G401.6 (cell line): Measurements from ENCODE around the gene DENND10.
"Not testable (repeated sequence)": the region's sequence is repeated elsewhere in the genome, so short reads cannot be mapped to it uniquely, and the experiment has no call there.

Source experiments
- FAIRE-seq: peaks from 2 replicates; lab custom pipeline; 2012; peaks lifted over from hg19 to GRCh38; lab: Jason Lieb, UNC

Gene DENND10

GRCh38 chr10:119133949-119134348 is 30.0 kb downstream of the DENND10 start:
- FAIRE-seq, result no peak

DNA sequence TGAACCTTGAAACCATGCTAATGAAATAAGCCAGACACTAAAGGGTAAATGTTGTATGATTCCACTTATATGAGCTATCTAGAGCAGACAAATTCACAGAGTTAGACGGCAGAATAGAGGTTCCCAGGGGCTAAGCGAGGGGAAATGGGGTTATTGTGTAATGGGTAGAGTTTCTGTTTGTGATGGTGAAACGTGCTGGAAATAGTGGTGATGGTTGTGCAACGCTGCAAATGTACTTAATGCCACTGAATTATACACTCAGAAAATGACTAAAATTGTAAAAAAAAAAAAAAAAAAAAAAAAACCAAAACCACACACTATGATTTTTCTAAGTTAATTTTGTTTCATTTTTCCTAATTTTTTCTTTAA is 31.6 kb downstream of the DENND10 start:
- no peak for FAIRE-seq

GRCh38 chr10:119136084-119136483 is 32.2 kb downstream of the DENND10 start:
- no peak for FAIRE-seq

GRCh38 chr10:119137878-119138277 is 34.0 kb downstream of the DENND10 start:
- peak; percentile 31 for FAIRE-seq

DNA sequence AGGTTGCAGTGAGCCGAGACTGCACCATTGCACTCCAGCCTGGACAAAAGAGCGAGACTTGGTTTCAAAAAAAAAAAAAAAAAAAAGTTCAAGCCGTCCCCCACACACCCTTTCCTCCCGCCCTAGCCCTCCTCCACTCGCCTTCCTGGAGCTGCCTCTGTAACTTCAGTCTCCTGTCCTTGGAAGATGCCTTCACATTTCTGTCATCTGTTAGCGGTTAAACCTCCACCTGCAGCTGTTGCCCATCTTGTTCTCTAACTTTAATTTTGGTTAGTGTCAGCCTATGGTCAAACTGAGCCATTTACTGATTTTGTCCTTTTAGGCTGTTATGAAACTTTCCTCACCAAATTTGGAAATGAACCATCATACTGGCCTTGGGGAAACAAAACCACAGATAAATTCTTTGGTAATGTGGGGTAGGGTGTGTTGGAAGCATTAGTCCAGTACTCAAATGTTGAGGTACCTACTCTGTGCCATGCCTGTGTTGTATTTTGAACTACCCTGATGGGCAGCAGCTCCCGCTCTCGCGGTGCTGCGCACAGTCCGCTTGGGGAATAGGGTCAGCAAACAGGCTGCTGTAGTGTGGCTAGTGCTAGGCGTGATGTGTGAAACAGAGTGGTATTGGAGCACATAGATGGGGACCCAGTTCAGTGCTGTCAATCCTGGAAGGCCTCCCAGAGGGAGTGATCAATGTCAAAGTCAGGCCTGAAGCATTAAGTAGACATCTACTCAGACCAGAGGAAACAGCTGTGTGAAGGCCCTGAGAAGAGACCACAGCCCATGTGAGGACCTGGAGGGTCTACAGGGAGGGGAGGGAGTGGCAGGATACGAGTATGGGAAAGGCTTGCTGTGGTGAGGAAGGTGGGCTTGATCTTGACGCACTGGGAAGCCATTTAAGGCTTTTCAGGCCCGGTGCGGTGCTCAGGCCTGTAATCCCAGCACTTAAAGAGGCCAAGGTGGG is 34.7 kb downstream of the DENND10 start:
- no peak for FAIRE-seq

- no peak for FAIRE-seq
Observed at GRCh38 chr10:119139464-119140067, 35.7 kb downstream of the DENND10 start.

DNA sequence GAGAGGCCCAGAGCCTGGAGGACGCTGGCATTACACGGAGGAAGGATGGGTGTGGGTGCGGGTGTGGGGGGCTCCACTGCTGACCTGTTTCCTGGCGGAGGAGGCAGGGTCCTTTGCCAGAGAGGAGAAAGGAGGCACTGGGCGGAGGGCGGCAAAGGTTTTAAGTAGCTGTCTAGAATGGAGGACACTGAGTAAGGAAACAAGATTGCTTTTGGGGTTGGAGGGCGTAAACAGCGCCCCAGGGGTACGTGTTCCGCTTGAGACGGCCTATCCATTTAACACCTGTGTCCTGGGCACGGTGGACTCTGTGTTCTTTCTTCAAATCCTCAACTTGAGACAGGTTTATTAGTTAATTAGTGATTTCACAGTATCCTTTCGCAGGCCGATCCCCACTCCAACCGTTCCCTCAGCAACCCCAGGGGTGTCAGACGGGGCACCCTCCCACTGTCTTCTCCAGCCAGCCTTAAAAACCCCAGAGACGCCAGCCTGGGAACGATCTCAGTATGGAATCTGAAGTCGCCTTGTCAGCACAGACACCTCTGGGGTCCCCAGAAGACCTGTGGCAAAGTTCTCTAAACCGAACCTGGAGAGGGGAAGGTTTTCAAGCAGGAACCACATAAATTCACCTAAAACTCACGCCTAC is 36.8 kb downstream of the DENND10 start:
- FAIRE-seq, result no peak

- FAIRE-seq, result no peak
Observed at GRCh38 chr10:119143657-119144056, 39.7 kb downstream of the DENND10 start.

DNA sequence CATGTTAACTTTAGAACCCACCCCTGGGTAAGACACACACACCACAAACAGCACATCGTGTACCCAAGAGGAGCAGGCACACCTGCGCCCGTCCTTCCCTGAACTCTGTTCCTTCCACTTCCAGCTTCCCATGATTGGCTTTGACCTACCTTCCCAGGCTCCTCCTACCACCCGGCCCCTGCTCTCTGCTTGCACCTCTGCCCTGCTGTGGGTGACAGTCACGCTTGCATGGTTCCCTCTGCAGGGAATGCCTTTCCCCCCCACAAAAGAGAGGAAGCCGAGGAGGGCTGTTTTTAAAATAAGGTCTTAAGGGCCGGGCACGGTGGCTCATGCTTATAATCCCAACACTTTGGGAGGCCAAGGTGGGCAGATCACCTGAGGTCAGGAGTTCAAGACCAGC is 45.2 kb downstream of the DENND10 start:
- FAIRE-seq, result no peak

DNA sequence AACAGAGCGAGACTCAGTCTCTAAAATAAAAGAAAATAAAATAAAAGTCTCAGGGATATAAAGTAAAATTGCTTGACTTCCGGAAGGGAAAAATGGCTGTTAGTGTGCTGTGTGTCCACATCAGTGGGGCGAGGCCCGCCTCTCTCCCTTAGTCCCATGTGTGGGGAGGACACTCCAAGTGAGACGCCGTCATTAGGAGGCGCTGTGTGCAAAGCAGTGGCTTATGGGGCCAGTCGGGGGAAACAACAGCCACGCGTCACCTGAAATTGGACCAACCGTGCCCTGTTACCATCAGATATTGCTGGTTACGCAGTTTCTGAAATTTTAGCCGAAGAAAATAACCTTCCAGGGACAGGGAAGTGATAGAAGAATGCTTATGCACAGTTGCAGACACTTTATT is 45.8 kb downstream of the DENND10 start:
- FAIRE-seq, result no peak

GRCh38 chr10:119151601-119152000 is 47.7 kb downstream of the DENND10 start:
- not testable (repeated sequence) for FAIRE-seq

DNA sequence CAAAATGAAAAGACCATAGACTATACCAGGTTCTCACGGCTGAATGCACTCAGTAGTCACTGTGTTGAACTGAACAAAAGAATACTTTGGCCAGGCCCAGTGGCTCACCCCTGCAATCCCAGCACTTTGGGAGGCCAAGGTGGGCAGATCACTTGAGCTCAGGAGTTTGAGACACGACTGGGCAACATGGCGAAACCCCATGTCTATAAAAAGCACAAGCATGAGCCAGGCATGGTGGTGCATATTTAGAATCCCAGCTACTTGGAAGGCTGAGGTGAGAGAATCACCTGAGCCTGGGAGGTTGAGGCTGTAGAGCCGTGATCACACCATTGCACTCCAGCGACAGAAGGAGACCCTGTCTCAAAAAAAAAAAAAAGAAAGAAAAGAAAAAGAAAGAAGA is 49.1 kb downstream of the DENND10 start:
- FAIRE-seq, result no peak

- no peak for FAIRE-seq
Observed at GRCh38 chr10:119153661-119154060, 49.7 kb downstream of the DENND10 start.

- FAIRE-seq, result no peak
Observed at GRCh38 chr10:119159332-119159731, 55.4 kb downstream of the DENND10 start.

DNA sequence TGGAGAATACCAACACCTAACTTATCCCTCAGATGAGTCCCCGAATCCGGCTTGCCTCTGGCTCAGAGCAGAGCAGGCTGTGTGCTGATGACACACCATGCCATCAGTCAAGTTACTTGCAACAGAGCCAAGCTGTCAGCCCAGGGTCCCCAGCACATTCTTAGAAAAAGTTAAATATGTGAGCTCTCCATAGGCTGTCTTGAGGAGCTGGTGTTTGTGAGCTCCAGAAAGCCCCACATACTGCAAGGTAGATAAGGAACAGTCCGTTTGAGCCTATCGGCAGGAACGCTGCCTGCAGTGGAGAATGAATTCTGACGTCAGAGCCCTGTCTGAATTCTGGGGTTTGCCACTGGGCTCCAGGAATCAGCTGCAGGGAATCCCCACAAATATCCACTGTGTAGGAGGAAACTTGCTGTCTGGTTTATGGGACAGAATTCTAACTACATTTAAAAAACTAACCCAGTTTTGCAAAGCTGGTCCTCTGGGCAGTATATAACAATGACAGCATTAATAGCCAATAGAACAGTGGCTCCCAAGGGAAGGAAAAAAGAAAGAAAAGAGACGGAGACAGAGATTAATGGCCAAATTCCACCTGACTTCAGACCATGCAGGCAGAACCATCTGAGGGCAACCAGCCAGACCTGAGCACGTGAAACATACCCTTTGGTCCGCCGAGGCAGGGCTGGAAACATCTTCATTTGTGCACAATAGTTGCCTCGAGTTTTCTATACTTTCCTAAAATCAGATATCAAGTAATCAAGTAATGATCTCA is 58.0 kb downstream of the DENND10 start:
- no peak for FAIRE-seq

DNA sequence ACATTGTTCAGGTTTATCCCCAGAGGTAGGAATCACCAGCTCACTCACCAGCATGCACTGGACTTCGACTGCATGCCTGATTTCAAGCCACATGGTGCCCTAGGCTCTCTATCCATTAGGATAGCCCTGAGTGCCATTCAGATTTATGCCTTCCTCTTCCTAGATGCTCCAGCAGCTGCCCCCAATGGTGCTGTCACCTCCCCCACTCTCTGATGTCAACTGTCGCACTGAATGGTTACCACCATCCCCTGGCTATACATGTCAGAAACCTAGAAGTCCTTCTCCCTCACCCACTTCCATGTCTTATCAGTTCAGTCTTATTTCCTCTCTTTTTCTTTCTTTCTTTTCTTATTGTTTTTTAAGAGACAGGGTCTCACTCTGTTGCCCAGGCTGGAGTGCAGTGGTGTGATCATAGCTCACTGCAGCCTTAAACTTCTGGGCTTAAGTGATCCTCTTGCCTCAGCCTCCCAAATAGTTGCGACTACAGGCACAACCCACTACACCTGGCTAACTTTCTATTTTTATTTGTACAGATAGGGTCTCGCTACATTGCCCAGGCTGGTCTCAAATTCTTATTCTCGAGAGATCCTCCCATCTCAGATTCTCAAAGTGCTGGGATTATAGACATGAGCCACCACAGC is 58.7 kb downstream of the DENND10 start:
- FAIRE-seq, result no peak

- FAIRE-seq, result no peak
Observed at GRCh38 chr10:119165171-119166117, 61.5 kb downstream of the DENND10 start, which contains the start of gene SFXN4. TSS of gene SFXN4 (minus strand) at chr10:119165714. CDS start at chr10:119165647, 67 bp downstream.

DNA sequence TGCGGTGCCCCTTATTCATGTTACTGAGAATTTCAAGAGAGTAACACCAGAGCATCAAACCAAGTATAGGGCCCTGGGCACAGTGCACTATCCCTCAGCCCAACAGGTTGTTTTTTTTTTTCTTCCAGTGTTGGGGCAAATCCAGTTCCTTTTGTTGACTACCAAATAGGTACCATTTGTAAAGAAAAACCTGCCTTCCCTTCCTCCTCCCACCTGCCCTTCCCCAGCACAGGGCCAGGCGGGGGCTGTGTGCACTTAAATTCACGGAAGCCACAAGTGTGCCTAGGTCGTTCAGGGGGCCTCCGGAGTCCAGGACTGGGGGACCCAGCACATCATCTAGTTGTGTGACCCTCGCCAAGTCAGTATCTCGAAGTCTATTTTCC is 62.2 kb downstream of the DENND10 start:
- FAIRE-seq, result no peak

GRCh38 chr10:119166564-119166963 is 62.7 kb downstream of the DENND10 start:
- no peak for FAIRE-seq

DNA sequence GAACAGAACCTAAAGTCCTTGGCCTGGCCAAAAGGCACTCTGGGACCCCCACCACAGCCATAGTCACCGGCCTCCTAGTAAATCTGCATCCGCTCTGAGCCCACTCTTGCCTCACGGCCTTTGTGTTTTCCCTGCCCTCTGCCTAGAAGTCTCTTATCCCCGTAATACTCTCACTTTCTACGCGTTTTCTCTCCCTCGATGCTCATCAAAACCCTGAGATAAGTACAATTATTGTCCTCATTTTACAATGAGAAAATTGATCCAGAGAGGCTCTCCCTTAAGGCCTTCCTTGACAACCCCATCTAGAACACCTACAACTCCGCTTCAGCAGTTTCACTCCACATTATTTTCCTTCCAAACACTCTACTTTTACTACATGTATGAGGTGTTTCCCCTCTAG is 63.1 kb downstream of the DENND10 start:
- no peak for FAIRE-seq

DNA sequence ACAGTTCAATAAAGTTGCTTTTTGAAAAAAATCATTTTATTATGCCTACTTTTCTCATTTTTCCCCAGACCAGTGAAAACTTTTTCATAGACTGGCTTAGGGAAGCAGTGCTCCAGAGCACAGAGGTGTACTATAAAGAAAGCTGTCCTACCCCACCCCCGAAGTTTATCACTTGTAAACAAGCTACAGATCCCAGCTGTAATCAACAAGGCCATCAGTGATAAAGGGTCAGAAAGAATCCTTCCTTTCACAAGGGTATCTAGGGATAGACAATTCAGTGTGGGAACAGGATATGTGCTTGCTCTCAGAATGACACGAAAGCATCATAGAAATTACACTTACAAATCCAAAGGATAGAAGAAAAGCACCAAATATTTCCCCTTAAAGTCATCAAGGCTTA is 70.2 kb downstream of the DENND10 start:
- no peak for FAIRE-seq
